ENCODE measurements around the gene SFMBT2. TPM values are rescaled to one million over a fixed set of nuclear protein-coding genes. Genes with fewer than 3 reads are reported as not detected.
"Not testable (repeated sequence)": the region's sequence is repeated elsewhere in the genome, so short reads cannot be mapped to it uniquely, and the experiment has no call there.

SFMBT2 gene
- total RNA-seq, 6 experiments from 2014 or later, result 0.03 to 0.12 (median 0.06) TPM

DNA sequence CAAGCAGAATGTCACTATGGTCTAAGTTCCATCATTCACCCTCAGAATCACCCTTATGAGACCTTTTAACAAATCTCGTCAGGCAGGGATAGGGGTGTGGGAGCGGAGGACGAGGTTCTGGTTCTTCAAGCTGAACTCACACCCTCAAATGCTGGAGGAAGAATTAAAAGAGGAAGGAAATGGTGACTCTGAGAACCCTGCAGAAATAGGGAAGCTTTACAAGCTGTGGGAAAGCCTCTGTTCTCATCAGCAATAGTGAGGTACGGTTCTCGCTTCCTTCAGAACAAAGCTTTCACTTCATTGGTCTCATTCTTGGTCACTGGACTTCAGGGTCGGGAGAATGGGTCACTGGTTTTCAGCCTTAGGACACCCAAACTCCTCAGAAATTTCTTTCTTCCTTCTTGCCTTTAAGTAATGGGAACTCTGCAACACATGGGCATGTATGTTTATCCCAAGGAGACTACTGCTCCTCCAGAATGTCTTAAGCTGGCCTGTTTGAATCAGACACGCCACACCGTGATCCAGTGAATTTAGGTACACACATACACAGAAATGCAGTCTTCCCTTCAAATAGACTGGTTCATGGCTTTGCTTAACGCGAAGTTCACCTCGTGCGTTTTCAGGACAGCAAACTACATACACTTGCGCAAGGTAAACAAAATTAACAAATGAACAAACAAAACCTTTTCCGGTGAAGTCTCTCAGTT, 226.0 kb downstream of the SFMBT2 start:
- H3K4me3 Mint-ChIP-seq, result no peak overlapping the region
- H3K27me3 Mint-ChIP-seq (ENCODE audit: insufficient read depth), result peaks cover 2% of the 10 kb centered on the region; the same call in 1 of the 2 replicates
- H3K4me1 Mint-ChIP-seq (ENCODE audit: low read depth), result no peaks in the 10 kb centered on the region
- TF ChIP-seq, protein P1, sequence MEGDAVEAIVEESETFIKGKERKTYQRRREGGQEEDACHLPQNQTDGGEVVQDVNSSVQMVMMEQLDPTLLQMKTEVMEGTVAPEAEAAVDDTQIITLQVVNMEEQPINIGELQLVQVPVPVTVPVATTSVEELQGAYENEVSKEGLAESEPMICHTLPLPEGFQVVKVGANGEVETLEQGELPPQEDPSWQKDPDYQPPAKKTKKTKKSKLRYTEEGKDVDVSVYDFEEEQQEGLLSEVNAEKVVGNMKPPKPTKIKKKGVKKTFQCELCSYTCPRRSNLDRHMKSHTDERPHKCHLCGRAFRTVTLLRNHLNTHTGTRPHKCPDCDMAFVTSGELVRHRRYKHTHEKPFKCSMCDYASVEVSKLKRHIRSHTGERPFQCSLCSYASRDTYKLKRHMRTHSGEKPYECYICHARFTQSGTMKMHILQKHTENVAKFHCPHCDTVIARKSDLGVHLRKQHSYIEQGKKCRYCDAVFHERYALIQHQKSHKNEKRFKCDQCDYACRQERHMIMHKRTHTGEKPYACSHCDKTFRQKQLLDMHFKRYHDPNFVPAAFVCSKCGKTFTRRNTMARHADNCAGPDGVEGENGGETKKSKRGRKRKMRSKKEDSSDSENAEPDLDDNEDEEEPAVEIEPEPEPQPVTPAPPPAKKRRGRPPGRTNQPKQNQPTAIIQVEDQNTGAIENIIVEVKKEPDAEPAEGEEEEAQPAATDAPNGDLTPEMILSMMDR (IDR thresholded peaks at IDR 0.05), result no peak
- no peak overlapping the region for H3K27ac Mint-ChIP-seq
- no peak for DNase-seq
- no peaks in the 10 kb centered on the region for H3K36me3 Mint-ChIP-seq (ENCODE audit: low read depth)
- peaks cover 38% of the 10 kb centered on the region for H3K9me3 Mint-ChIP-seq

DNA sequence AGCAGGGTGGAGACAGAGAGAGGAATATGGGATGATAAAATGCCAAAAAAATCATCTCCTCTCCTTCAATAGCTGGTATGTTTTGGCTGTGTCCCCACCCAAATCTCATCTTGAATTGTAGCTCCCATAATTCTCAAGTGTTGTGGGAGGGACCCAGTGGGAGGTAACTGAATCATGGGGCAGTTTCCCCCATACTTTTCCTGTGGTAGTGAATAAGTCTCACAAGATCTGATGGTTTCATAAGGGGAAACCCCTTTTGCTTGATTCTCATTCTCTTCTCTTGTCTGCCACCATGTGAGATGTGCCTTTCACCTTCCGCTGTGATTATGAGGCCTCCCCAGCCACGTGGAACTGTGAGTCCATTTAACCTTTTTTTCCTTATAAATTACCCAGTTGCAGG, 226.7 kb downstream of the SFMBT2 start:
- H3K27ac Mint-ChIP-seq; DNase-seq; H3K4me3 Mint-ChIP-seq; H3K36me3 Mint-ChIP-seq (ENCODE audit: low read depth); H3K27me3 Mint-ChIP-seq (ENCODE audit: insufficient read depth); H3K4me1 Mint-ChIP-seq (ENCODE audit: low read depth): not testable (repeated sequence)
- peaks cover 34% of the 10 kb centered on the region for H3K9me3 Mint-ChIP-seq

DNA sequence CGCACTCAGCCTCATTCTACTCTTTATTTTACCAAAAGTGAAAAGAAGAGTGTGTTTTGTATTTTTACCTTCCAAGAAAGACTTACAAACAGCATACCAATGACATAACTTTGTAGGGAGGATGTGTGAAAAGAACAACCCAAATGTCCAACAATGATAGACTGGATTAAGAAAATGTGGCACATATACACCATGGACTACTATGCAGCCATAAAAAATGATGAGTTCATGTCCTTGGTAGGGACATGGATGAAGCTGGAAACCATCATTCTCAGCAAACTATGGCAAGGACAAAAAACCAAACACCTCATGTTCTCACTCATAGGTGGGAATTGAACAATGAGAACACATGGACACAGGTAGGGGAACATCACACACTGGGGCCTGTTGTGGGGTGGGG, 228.5 kb downstream of the SFMBT2 start:
- not testable (repeated sequence) for H3K4me3 Mint-ChIP-seq; H3K27ac Mint-ChIP-seq; H3K36me3 Mint-ChIP-seq (ENCODE audit: low read depth); H3K4me1 Mint-ChIP-seq (ENCODE audit: low read depth); H3K27me3 Mint-ChIP-seq (ENCODE audit: insufficient read depth); DNase-seq
- H3K9me3 Mint-ChIP-seq, result peaks cover 44% of the 10 kb centered on the region

GRCh38 chr10:7181420-7181819, 229.4 kb downstream of the SFMBT2 start:
- peaks cover 2% of the 10 kb centered on the region; the same call in 1 of the 2 replicates for H3K27me3 Mint-ChIP-seq (ENCODE audit: insufficient read depth)

DNA sequence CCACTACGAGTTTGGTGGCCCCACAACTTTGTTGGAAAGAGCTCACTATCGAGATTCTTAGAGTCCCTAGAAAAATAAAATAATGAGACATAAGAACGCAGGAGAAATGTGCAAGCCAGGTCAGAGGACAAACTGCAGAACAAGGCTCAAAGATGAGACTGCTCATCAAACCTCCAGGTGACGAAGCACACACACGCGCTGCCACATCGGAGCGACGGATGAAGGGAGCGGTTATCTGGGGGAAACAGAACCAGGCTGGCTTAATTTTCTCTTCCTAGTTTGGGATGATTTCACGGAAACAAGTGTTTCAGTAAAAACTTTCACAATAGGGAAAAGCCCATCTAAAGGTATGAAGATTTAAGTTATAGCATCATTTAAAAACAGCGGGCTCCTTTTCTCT, 231.3 kb downstream of the SFMBT2 start:
- H3K9me3 Mint-ChIP-seq, result peaks cover 62% of the 10 kb centered on the region
- no peak overlapping the region for H3K4me3 Mint-ChIP-seq
- no peaks in the 10 kb centered on the region for H3K36me3 Mint-ChIP-seq (ENCODE audit: low read depth)
- TF ChIP-seq, protein P1 (IDR thresholded peaks at IDR 0.05), result no peak
- no peaks in the 10 kb centered on the region for H3K4me1 Mint-ChIP-seq (ENCODE audit: low read depth)
- no peak for DNase-seq
- no peak overlapping the region for H3K27ac Mint-ChIP-seq
- peaks cover 2% of the 10 kb centered on the region; the same call in 1 of the 2 replicates for H3K27me3 Mint-ChIP-seq (ENCODE audit: insufficient read depth)

More at GRCh38 chr10:7181420-7181819, 229.4 kb downstream of the SFMBT2 start:
- Mint-ChIP-seq H3K4me1 (ENCODE audit: low read depth) (no peaks in the 10 kb centered on the region), H3K4me3 (no peak overlapping the region), H3K27ac (no peak overlapping the region), H3K36me3 (ENCODE audit: low read depth) (no peaks in the 10 kb centered on the region), H3K9me3 (peaks cover 53% of the 10 kb centered on the region)
- DNase-seq, result no peak
- TF ChIP-seq, protein P1 (IDR thresholded peaks at IDR 0.05), result no peak

- Mint-ChIP-seq H3K27ac (no peak overlapping the region), H3K27me3 (ENCODE audit: insufficient read depth) (no peaks in the 10 kb centered on the region), H3K4me3 (no peak overlapping the region), H3K4me1 (ENCODE audit: low read depth) (no peaks in the 10 kb centered on the region), H3K36me3 (ENCODE audit: low read depth) (no peaks in the 10 kb centered on the region), H3K9me3 (peaks cover 77% of the 10 kb centered on the region)
- TF ChIP-seq, protein P1 (IDR thresholded peaks at IDR 0.05), result no peak
- no peak for DNase-seq
These were observed 236.9 kb downstream of the SFMBT2 start for GRCh38 chr10:7173948-7174347.

Measured in HFFc6 (cell line).